Stimulated activated CD8-positive, alpha-beta memory T cell treated with anti-CD3 and anti-CD28 coated beads, Interleukin-7, amount 100 ng/mL, for 4 hours (primary cell): ENCODE data around the gene CACNB4.

Experiments
- DNase-seq, 2 donors: peaks; one replicate each; pipeline ENCODE4 v3.0.0-alpha.2; 2020; ENCODE audit warnings: low read depth in 2 of 2

The CACNB4 gene

GRCh38 chr2:152088006-152088405, 10.8 kb downstream of the CACNB4 start:
- no peak for DNase-seq

GRCh38 chr2:152086231-152086630, 12.6 kb downstream of the CACNB4 start:
- no peak for DNase-seq

- no peak for DNase-seq
Observed at GRCh38 chr2:152084076-152084475, 14.8 kb downstream of the CACNB4 start.

- no peak for DNase-seq
Observed at GRCh38 chr2:152083202-152083875, 15.5 kb downstream of the CACNB4 start.

- no peak for DNase-seq
Observed at GRCh38 chr2:152078662-152079061, 20.2 kb downstream of the CACNB4 start.

GRCh38 chr2:152078023-152078422, 20.8 kb downstream of the CACNB4 start:
- no peak for DNase-seq

- DNase-seq, result no peak
Observed at GRCh38 chr2:152075461-152076050, 23.3 kb downstream of the CACNB4 start.

- DNase-seq, result no peak
Observed at GRCh38 chr2:152072011-152072410, 26.8 kb downstream of the CACNB4 start.

- no peak for DNase-seq
Observed at GRCh38 chr2:152071518-152071917, 27.3 kb downstream of the CACNB4 start.

- no peak for DNase-seq
Observed at GRCh38 chr2:152071092-152071491, 27.8 kb downstream of the CACNB4 start.

- no peak for DNase-seq
Observed at GRCh38 chr2:152068226-152068625, 30.6 kb downstream of the CACNB4 start.

GRCh38 chr2:152067823-152068222, 31.0 kb downstream of the CACNB4 start:
- no peak for DNase-seq

GRCh38 chr2:152065945-152066344, 32.9 kb downstream of the CACNB4 start:
- DNase-seq, result no peak

- no peak for DNase-seq
Observed at GRCh38 chr2:152064001-152064400, 34.8 kb downstream of the CACNB4 start.

- DNase-seq, result no peak
Observed at GRCh38 chr2:152063325-152063924, 35.4 kb downstream of the CACNB4 start.

GRCh38 chr2:152062125-152063091, 36.4 kb downstream of the CACNB4 start:
- no peak for DNase-seq

- DNase-seq, result no peak
Observed at GRCh38 chr2:152061383-152061782, 37.5 kb downstream of the CACNB4 start.

GRCh38 chr2:152058655-152059054, 40.2 kb downstream of the CACNB4 start:
- DNase-seq, result no peak

- DNase-seq, result no peak
Observed at GRCh38 chr2:152056418-152056817, 42.4 kb downstream of the CACNB4 start.

- no peak for DNase-seq
Observed at GRCh38 chr2:152055366-152056108, 43.3 kb downstream of the CACNB4 start.

GRCh38 chr2:152054593-152054992, 44.3 kb downstream of the CACNB4 start:
- DNase-seq, result no peak
